DND-41 (cell line): Measurements from ENCODE around the gene SLC16A3.

ENCODE experiments used
- ATAC-seq: fragments of 200-7000 bp; cut with Tn5 transposase; 3 replicates; pipeline ENCODE4 v1.9.1; 2021; ENCODE audit warnings: low read depth; ENCODE audit not compliant: insufficient read depth
- DNase-seq: peaks from one replicate; pipeline ENCODE4 v3.0.0-alpha.2; 2020
- H2AFZ ChIP-seq: 2 replicates; pipeline ENCODE4 v1.6.0; 2012; ENCODE audit warnings: low read depth, low read length
- H3K27ac ChIP-seq: 2 replicates; pipeline ENCODE4 v1.5.1; 2012; ENCODE audit warnings: low read length, inconsistent platforms
- H3K27me3 ChIP-seq: fragments of 200-600 bp; sonication (generic); 2 replicates; pipeline ENCODE4 v1.6.0; 2012; ENCODE audit warnings: low read length, mild to moderate bottlenecking, inconsistent platforms; ENCODE audit not compliant: insufficient read depth, poor library complexity
- H3K36me3 ChIP-seq: 2 replicates; pipeline ENCODE4 v1.5.1; 2012; ENCODE audit warnings: low read length, inconsistent platforms; ENCODE audit not compliant: insufficient read depth
- H3K4me1 ChIP-seq: 2 replicates; pipeline ENCODE4 v1.5.1; 2012; ENCODE audit warnings: mild to moderate bottlenecking, low read length; ENCODE audit not compliant: insufficient read depth
- H3K4me2 ChIP-seq: 2 replicates; pipeline ENCODE4 v1.6.0; 2012; ENCODE audit warnings: mild to moderate bottlenecking, moderate library complexity, low read length, inconsistent platforms; ENCODE audit not compliant: insufficient read depth
- H3K4me3 ChIP-seq, 2 experiments: fragments of 200-600 bp in 1 of 2; shearing (Covaris generic) in 1 of 2; 2 replicates each; pipeline ENCODE4 v1.5.1; 2012 to 2016; ENCODE audit warnings: inconsistent platforms in 2 of 2, low read length in 2 of 2, mild to moderate bottlenecking in 2 of 2, low read depth in 1 of 2, moderate library complexity in 1 of 2
- H3K79me2 ChIP-seq: 2 replicates; pipeline ENCODE4 v1.6.0; 2012; ENCODE audit warnings: low read length, inconsistent platforms; ENCODE audit not compliant: insufficient read depth
- H3K9ac ChIP-seq: 2 replicates; pipeline ENCODE4 v1.6.0; 2012; ENCODE audit warnings: low read depth, mild to moderate bottlenecking, inconsistent platforms, low read length, moderate library complexity
- H3K9me3 ChIP-seq: 2 replicates; pipeline ENCODE4 v1.5.1; 2012; ENCODE audit warnings: low read length, moderate library complexity, mild to moderate bottlenecking, inconsistent platforms; ENCODE audit not compliant: insufficient read depth, severe bottlenecking
- H4K20me1 ChIP-seq: 2 replicates; pipeline ENCODE4 v1.6.0; 2012; ENCODE audit warnings: low read length; ENCODE audit not compliant: insufficient read depth
- EZH2 ChIP-seq: IDR thresholded peaks from 3 replicates; pipeline ENCODE4 v1.6.1; 2012; ENCODE audit warnings: borderline replicate concordance, low read depth, mild to moderate bottlenecking, moderate library complexity, low read length, inconsistent platforms; ENCODE audit not compliant: severe bottlenecking
- TF ChIP-seq, protein P1 (sequence below): IDR thresholded peaks from 2 replicates; pipeline ENCODE4 v1.5.1; 2012; ENCODE audit warnings: borderline replicate concordance, low read length, moderate library complexity, mild to moderate bottlenecking; ENCODE audit not compliant: poor library complexity, severe bottlenecking; ENCODE audit errors: extremely low read depth

Gene SLC16A3

DNA sequence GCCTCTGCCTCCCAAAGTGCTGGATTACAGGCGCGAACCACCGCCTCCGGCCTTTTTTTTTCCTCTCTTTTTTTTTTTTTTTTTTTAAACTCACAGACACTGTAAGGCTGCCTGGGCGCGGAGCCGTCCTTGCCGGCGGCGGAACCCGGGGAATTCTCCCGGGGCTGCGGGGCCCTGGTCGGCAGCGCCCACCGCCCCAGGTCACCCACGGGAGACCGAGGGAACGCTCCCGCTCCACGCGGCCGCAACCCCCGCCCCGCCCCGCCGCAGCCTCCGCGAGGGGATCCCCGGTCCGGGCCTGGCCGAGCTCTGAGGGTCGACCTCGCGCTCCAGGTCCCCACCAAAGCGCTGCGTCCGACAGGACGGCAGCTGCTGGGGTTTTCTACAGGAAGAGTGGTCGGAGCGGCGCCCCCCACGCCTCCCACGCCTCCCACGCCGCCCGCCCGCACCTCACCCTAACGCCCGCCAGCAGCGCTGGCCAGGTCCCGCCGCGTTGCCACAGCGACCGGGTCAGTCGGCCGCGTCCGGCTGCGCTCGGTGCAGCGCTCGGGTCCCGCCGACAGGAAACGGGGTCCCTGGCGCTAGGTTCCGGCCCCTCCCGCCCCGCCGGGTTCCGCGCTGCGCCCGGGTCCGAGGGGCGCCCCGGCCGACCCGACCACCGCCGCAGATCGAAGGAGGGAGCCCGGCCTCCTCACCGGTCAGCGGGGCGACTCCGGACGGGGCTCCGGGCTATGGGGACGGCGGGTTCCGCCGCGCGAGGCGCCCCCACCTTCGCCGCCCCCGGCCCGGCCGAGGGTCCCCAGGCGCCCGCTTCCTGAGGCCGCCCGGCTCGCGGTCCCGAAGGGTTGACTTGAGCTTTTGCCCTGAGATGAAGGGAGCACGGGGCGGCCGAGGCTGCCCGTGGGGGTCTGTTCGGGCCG, 16.3 kb upstream of the SLC16A3 start, which contains the start of gene CCDC57:
Gene CCDC57, minus strand, starts transcription at position 512 of the 920 bp plus-strand sequence. CDS start 10,898 bp downstream, outside the sequence.
- peak; percentile 70 for DNase-seq
- H3K9me3 ChIP-seq = no peaks in the 10 kb centered on the region
- peaks cover 20% of the 10 kb centered on the region for H3K4me1 ChIP-seq
- peak within 1 kb of the TSS; percentile 88 for H3K9ac ChIP-seq
- no peaks in the 10 kb centered on the region for H3K27me3 ChIP-seq
- H3K4me2 ChIP-seq = peak within 1 kb of the TSS; percentile 85
- H3K79me2 ChIP-seq = peaks cover 14% of the 10 kb centered on the region
- peak within 1 kb of the TSS; percentile 67 for H3K27ac ChIP-seq
- peaks cover 2% of the 10 kb centered on the region for H3K36me3 ChIP-seq
- TF ChIP-seq, protein P1, sequence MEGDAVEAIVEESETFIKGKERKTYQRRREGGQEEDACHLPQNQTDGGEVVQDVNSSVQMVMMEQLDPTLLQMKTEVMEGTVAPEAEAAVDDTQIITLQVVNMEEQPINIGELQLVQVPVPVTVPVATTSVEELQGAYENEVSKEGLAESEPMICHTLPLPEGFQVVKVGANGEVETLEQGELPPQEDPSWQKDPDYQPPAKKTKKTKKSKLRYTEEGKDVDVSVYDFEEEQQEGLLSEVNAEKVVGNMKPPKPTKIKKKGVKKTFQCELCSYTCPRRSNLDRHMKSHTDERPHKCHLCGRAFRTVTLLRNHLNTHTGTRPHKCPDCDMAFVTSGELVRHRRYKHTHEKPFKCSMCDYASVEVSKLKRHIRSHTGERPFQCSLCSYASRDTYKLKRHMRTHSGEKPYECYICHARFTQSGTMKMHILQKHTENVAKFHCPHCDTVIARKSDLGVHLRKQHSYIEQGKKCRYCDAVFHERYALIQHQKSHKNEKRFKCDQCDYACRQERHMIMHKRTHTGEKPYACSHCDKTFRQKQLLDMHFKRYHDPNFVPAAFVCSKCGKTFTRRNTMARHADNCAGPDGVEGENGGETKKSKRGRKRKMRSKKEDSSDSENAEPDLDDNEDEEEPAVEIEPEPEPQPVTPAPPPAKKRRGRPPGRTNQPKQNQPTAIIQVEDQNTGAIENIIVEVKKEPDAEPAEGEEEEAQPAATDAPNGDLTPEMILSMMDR = no peak
- TF ChIP-seq EZH2 = no peak
- no peaks in the 10 kb centered on the region for H4K20me1 ChIP-seq
- H2AFZ ChIP-seq = peak within 1 kb of the TSS; percentile 89
- ATAC-seq = peak; percentile 88
- H3K4me3 ChIP-seq = peak within 1 kb of the TSS; percentile 83 to 94

DNA sequence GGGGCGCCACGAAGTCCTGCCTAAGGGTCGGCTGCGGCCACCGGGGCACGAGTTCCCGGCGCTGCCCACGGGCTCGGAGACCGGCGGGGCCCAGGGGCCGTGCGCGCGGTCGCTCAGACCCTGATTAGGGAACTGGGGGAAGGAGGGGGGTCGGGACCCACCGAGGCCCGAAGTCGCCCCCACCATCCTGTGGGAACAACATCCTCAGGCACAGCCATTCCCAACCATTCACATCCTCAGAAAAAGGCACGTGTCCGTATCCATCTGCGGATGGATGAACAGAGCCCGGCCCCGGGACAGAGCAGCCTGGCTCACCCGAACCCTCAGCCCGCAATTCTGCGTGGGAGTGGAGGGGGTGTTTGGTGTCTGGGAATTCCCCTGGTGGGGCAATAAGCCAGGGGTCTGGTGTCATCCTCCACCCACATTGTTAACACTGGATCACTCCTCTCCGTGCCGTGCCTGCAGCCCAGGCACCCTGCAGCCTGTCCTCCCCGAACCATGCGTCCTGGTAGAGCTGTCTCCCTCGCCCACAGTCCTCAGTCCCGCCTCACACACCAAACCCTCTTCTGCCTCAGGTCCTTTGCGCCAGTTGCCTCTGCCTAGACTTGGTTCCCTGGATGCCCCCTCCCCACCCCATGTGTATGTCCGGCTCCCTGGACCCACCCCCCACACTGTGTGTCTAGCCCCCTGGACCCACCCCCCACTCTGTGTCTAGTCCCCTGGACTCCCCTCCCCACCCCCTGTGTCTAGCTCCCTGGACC, 15.4 kb upstream of the SLC16A3 start:
- peak overlapping the region; percentile 67 for H3K27ac ChIP-seq
- TF ChIP-seq, protein P1 = no peak
- TF ChIP-seq EZH2 = no peak
- peaks cover 20% of the 10 kb centered on the region for H3K4me1 ChIP-seq
- peaks cover 14% of the 10 kb centered on the region for H3K79me2 ChIP-seq
- no peaks in the 10 kb centered on the region; the same call in 1 of the 2 replicates for H3K36me3 ChIP-seq
- H3K27me3 ChIP-seq = no peaks in the 10 kb centered on the region
- H2AFZ ChIP-seq = peak overlapping the region; percentile 89
- H4K20me1 ChIP-seq = no peaks in the 10 kb centered on the region
- H3K4me2 ChIP-seq = peak overlapping the region; percentile 85
- H3K9ac ChIP-seq = peak overlapping the region; percentile 88
- H3K4me3 ChIP-seq = peak overlapping the region; percentile 83 to 94; a peak in 3 of 4 replicates
- no peak for DNase-seq
- H3K9me3 ChIP-seq = no peaks in the 10 kb centered on the region
- no peak for ATAC-seq

DNA sequence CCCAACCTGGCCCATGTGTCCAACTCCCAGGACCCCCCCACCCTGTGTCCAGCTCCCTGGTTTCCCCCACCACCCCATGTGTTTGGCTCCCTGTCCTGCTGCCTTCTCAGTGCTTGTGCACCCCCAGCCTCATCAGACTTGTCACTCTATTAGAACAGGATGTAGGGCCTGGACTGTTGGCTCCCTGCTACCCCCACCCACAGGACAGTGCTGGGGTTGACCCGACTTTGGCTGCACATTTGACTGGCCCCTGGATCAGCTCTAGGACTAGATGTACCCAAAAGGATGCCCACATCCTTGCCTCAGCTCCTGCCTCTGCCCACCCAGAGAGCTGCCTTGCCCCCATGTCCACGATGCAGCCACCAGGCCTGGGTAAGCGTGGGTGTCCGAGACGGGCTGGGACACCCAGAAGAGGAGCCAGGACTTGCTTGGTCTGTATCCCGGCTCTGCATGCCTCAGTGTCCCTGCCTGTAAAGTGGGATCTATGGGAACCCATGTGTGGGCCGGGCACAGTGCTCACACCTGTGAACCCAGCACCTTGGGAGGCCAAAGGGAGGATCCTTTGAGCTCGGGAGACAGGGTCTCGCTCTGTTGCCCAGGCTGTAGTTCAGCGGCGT, 14.7 kb upstream of the SLC16A3 start:
- Histone ChIP-seq H3K27me3 (no peaks in the 10 kb centered on the region), H3K36me3 (no peaks in the 10 kb centered on the region; the same call in 1 of the 2 replicates), H3K27ac (no peak overlapping the region), H4K20me1 (no peaks in the 10 kb centered on the region), H3K4me2 (no peak overlapping the region), H3K4me3 (no peak overlapping the region), H2AFZ (no peak overlapping the region), H3K9me3 (no peaks in the 10 kb centered on the region), H3K9ac (no peak overlapping the region), H3K79me2 (peaks cover 13% of the 10 kb centered on the region), H3K4me1 (peaks cover 20% of the 10 kb centered on the region)
- TF ChIP-seq EZH2 = no peak
- TF ChIP-seq, protein P1 = no peak
- DNase-seq (no peak), ATAC-seq (no peak)
